ENCODE data around the gene PDE4C.

- TF ChIP-seq POLR2A (IDR thresholded peaks at IDR 0.05; ENCODE audit: low read depth, low read length) (no peak), POLR2AphosphoS5 (IDR thresholded peaks at IDR 0.05; ENCODE audit: low read depth, low read length) (peak; percentile 48; the same call in 1 of the 2 replicates), TAF1 (IDR thresholded peaks at IDR 0.05; ENCODE audit: low read depth, low read length) (no peak), SPI1 (IDR thresholded peaks at IDR 0.05; ENCODE audit: low read depth, low read length) (no peak), PAX5 (IDR thresholded peaks at IDR 0.05; ENCODE audit: insufficient read depth, low read length, severe bottlenecking) (no peak), POU2F2 (IDR thresholded peaks at IDR 0.05; ENCODE audit: low read depth, low read length) (no peak)
Observed at GRCh38 chr19:18271433-18271841, 45.2 kb upstream of the PDE4C start.
